Loucy (cell line): Measurements from ENCODE around the gene NRP1.

Experiments used
- H2AFZ ChIP-seq: fragments of 200-600 bp; sonication (generic); 2 replicates; pipeline ENCODE4 v1.6.0; 2016; ENCODE audit warnings: antibody characterized with exemption, mild to moderate bottlenecking, low read length, moderate library complexity
- H3F3A ChIP-seq: fragments of 200-600 bp; 2 replicates; pipeline ENCODE4 v1.6.0; 2016; ENCODE audit warnings: antibody characterized with exemption, low read depth, mild to moderate bottlenecking
- H3K27me3 ChIP-seq: fragments of 200-600 bp; sonication (generic); 2 replicates; pipeline ENCODE4 v1.6.1; 2014; ENCODE audit warnings: low read length, mild to moderate bottlenecking; ENCODE audit not compliant: insufficient read depth, poor library complexity, severe bottlenecking
- H3K36me3 ChIP-seq: fragments of 200-600 bp; sonication (generic); 2 replicates; pipeline ENCODE4 v1.6.1; 2016; ENCODE audit warnings: low read length; ENCODE audit not compliant: insufficient read depth
- H3K4me1 ChIP-seq: fragments of 200-600 bp; sonication (generic); 2 replicates; pipeline ENCODE4 v1.5.1; 2014; ENCODE audit warnings: low read length, mild to moderate bottlenecking; ENCODE audit not compliant: insufficient read depth, poor library complexity, severe bottlenecking
- H3K4me2 ChIP-seq: fragments of 200-600 bp; sonication (generic); 2 replicates; pipeline ENCODE4 v1.6.0; 2014; ENCODE audit warnings: antibody characterized with exemption, low read length, low read depth, mild to moderate bottlenecking; ENCODE audit not compliant: poor library complexity, severe bottlenecking
- H3K4me3 ChIP-seq: fragments of 200-600 bp; sonication (generic); 2 replicates; pipeline ENCODE4 v1.5.1; 2014; ENCODE audit warnings: low read length, mild to moderate bottlenecking, mixed read lengths; ENCODE audit not compliant: poor library complexity, severe bottlenecking
- H3K79me2 ChIP-seq: fragments of 200-600 bp; sonication (generic); 2 replicates; pipeline ENCODE4 v1.6.1; 2014; ENCODE audit warnings: low read length; ENCODE audit not compliant: insufficient read depth
- H3K9ac ChIP-seq: fragments of 200-600 bp; sonication (generic); 2 replicates; pipeline ENCODE4 v1.6.0; 2014; ENCODE audit warnings: mild to moderate bottlenecking, low read depth, low read length, moderate library complexity; ENCODE audit not compliant: poor library complexity, severe bottlenecking
- H3K9me2 ChIP-seq: fragments of 200-600 bp; sonication (generic); replicated peaks from 2 replicates; pipeline ENCODE4 v1.6.1; 2016; ENCODE audit warnings: low read depth, low read length, mixed read lengths
- H3K9me3 ChIP-seq: fragments of 200-600 bp; sonication (generic); 2 replicates; pipeline ENCODE4 v1.6.1; 2014; ENCODE audit warnings: mild to moderate bottlenecking, antibody characterized with exemption, low read length, low read depth; ENCODE audit not compliant: insufficient read depth
- H4K20me1 ChIP-seq: fragments of 200-600 bp; sonication (generic); 2 replicates; pipeline ENCODE4 v1.6.0; 2014; ENCODE audit warnings: antibody characterized with exemption, low read length, mild to moderate bottlenecking; ENCODE audit not compliant: insufficient read depth, poor library complexity, severe bottlenecking
- EZH2phosphoT487 ChIP-seq: fragments of 200-600 bp; IDR thresholded peaks from 2 replicates; pipeline ENCODE4 v1.6.1; 2018; ENCODE audit warnings: antibody characterized with exemption, mild to moderate bottlenecking, moderate library complexity, borderline replicate concordance
- TF ChIP-seq, protein P1 (sequence below): fragments of 200-600 bp; sonication (generic); conservative IDR thresholded peaks from 2 replicates; pipeline ENCODE4 v1.5.1; 2014; ENCODE audit warnings: mild to moderate bottlenecking, antibody characterized with exemption, low read length

NRP1 gene

GRCh38 chr10:33189363-33189762 is 145.1 kb downstream of the NRP1 start:
- TF ChIP-seq, protein P1, sequence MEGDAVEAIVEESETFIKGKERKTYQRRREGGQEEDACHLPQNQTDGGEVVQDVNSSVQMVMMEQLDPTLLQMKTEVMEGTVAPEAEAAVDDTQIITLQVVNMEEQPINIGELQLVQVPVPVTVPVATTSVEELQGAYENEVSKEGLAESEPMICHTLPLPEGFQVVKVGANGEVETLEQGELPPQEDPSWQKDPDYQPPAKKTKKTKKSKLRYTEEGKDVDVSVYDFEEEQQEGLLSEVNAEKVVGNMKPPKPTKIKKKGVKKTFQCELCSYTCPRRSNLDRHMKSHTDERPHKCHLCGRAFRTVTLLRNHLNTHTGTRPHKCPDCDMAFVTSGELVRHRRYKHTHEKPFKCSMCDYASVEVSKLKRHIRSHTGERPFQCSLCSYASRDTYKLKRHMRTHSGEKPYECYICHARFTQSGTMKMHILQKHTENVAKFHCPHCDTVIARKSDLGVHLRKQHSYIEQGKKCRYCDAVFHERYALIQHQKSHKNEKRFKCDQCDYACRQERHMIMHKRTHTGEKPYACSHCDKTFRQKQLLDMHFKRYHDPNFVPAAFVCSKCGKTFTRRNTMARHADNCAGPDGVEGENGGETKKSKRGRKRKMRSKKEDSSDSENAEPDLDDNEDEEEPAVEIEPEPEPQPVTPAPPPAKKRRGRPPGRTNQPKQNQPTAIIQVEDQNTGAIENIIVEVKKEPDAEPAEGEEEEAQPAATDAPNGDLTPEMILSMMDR: no peak
- no peak for TF ChIP-seq EZH2phosphoT487
- Histone ChIP-seq H3K27me3 (no peaks in the 10 kb centered on the region), H3K36me3 (no peaks in the 10 kb centered on the region), H4K20me1 (no peaks in the 10 kb centered on the region), H2AFZ (no peak overlapping the region), H3K4me2 (no peak overlapping the region), H3K9me3 (no peaks in the 10 kb centered on the region), H3K79me2 (no peaks in the 10 kb centered on the region), H3K4me1 (peaks cover 4% of the 10 kb centered on the region), H3K4me3 (no peak overlapping the region), H3K9ac (no peak overlapping the region), H3F3A (no peaks in the 10 kb centered on the region), H3K9me2 (no peaks in the 10 kb centered on the region)

GRCh38 chr10:33187427-33187999 is 147.0 kb downstream of the NRP1 start:
- Histone ChIP-seq H3K36me3 (no peaks in the 10 kb centered on the region), H3K79me2 (no peaks in the 10 kb centered on the region), H3K4me2 (no peak overlapping the region), H4K20me1 (no peaks in the 10 kb centered on the region), H3K9me3 (no peaks in the 10 kb centered on the region), H3K4me3 (no peak overlapping the region), H3K27me3 (no peaks in the 10 kb centered on the region), H3F3A (no peaks in the 10 kb centered on the region), H2AFZ (no peak overlapping the region), H3K9me2 (no peaks in the 10 kb centered on the region), H3K9ac (no peak overlapping the region), H3K4me1 (no peaks in the 10 kb centered on the region)
- no peak for TF ChIP-seq EZH2phosphoT487
- TF ChIP-seq, protein P1: no peak

DNA sequence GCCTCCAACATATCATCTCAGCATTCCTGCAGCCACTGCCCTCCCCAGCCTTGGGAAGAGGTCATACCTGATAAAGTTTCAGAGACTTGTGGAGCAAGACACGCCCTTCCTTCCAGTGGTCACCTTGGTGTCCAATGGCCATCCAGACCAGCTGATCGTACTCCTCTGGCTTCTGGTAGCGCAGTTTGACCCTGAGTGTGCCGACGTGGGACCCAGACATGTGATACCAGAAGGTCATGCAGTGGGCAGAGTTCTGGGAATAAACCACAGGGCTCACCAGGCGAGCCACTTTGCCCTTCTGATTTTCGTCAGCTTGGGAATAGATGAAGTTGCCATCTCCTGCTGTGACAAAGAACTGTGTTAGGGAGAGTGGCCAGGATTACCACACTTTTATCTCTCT is 148.3 kb downstream of the NRP1 start:
- H3K9me3 ChIP-seq: no peaks in the 10 kb centered on the region
- H3K9ac ChIP-seq: no peak overlapping the region
- H3K9me2 ChIP-seq: no peaks in the 10 kb centered on the region
- TF ChIP-seq, protein P1: no peak
- TF ChIP-seq EZH2phosphoT487: no peak
- H3F3A ChIP-seq: no peaks in the 10 kb centered on the region
- no peaks in the 10 kb centered on the region for H3K27me3 ChIP-seq
- no peaks in the 10 kb centered on the region for H3K4me1 ChIP-seq
- H3K4me3 ChIP-seq: no peak overlapping the region
- H3K36me3 ChIP-seq: no peaks in the 10 kb centered on the region
- H3K79me2 ChIP-seq: no peaks in the 10 kb centered on the region
- H4K20me1 ChIP-seq: no peaks in the 10 kb centered on the region
- H2AFZ ChIP-seq: no peak overlapping the region
- no peak overlapping the region for H3K4me2 ChIP-seq
